HG03159 (cell line): ENCODE results near the gene DNAJB5.
"Not testable (repeated sequence)": the region's sequence is repeated elsewhere in the genome, so short reads cannot be mapped to it uniquely, and the experiment has no call there.

Experiments used
- ATAC-seq: cut with Tn5 transposase; IDR thresholded peaks from one replicate; pipeline ENCODE4 v1.9.1; 2021; ENCODE audit warnings: mild to moderate bottlenecking, moderate library complexity; ENCODE audit not compliant: unreplicated experiment

The DNAJB5 gene

GRCh38 chr9:34998266-34998665 lies 8.7 kb downstream of the DNAJB5 start:
- no peak for ATAC-seq

DNA sequence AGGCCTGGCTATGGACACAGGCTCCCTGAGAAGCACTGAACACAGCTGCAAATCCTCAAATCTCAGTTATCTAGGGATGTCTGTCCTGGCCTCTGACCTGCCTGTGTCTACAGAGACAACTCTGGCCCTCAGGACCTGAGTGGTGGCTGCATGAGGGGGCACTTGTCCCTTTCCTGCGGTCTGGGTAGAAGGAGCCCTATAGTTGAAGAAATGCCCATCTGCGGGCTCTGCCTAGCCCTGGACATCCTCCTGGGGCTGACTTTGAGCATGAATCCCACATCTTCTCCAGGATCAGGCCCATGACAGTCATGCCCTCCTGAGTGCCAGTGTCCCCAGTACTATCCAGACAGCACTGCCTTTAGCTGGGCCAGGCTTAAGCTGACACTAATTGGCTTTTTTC lies 10.0 kb downstream of the DNAJB5 start:
- no peak for ATAC-seq

DNA sequence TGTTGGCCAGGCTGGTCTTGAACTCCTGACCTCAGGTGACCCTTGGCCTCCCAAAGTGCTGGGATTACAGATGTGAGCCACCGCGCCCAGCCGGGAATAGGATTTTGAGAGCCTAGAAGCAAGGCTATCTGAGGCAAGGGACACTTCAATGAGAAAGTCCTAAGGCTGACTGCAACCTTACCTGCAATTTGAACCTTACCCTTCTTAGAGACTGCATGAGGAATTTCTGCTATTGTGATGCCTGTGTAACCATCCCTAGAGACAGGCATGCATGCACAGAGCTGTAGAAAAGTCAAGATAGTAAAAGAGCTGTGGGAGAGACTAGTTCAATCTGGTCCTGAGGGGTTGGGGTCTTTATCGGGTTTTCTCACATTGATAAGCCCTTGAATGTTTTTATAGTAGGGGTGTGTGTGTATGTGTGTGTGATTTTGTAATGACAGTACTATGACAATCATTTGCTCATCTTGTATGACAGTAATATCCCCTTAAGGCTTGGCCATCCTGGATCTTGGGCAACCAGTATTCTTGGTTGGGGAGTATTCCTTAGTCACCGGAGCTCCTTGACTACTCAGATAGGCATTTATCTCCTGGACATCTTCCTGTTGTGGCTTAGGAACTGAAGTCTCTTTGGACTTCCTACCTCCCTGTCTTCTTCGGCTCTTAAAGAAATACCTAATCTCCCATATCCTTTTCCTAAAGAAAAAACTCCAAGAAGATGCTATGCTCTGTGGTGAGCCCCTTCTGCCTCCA lies 11.2 kb downstream of the DNAJB5 start:
- no peak for ATAC-seq

DNA sequence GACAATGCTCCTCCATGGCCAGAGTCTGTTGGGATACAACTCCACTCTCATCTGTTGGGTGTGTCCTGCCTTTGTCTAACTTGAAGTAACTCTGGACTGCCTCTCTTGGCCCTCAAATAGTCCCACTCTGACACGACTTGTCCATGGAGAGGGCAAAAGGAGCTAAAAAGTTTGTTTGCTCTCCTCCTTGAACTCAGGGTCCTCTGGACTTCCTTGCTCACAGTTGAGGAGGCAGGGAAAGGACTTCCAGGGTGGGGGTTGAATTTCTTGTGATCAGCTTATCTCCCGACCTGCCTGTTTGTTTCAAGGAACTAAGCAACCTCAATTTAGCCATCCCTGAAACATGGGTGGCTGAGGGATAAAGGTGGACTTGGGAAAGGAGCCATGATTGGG lies 11.7 kb downstream of the DNAJB5 start:
- no peak for ATAC-seq

GRCh38 chr9:35001803-35002502 lies 12.4 kb downstream of the DNAJB5 start:
- no peak for ATAC-seq

GRCh38 chr9:35002623-35003022 lies 13.1 kb downstream of the DNAJB5 start:
- ATAC-seq, result no peak

GRCh38 chr9:35004299-35004698 lies 14.8 kb downstream of the DNAJB5 start:
- not testable (repeated sequence) for ATAC-seq

DNA sequence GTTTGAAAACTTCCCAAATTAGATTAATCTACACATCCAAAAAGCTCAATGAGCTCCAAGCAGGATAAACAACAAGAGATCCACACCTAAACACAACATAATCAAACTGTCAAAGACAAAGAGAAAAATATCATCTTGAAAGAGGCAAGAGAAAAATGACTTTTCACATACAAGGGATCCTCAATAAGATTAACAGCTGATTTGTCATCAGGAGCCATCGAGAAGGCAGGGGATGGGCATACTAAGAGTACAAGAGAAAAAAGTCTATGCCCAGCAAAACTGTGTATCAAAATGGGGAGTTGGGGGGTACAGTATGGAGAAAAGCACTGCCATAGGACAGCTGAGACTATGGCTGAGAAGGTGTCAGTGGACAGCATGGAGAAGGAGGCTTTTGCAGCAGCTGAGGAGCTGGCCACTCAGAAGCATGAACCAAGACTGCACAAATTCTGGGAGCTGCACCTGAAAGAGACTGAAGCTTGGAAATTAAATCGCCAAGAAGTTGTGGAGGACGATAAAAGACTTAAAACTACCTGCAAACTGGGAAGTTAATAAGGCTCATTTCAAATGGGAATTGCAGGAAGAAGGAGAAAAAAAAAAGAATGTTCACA lies 20.9 kb downstream of the DNAJB5 start:
- ATAC-seq, result no peak

DNA sequence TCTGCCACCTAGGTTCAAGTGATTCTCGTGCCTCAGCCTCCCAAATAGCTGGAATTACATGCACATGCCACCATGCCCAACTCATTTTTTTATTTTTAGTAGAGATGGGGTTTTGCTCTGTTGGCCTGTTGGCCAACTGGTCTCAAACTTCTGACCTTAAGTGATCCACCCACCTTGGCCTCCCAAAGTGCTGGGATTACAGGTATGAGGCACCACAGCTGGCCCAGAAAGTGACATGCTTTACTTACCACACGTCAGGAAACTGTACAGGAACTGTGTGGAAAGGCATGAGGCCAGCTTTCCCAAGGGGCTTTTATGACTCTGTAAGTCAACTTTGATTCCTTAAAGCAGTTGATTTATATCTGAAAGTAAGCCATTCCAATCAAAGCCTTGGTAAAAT lies 25.0 kb downstream of the DNAJB5 start:
- ATAC-seq, result no peak

- ATAC-seq, result not testable (repeated sequence)
These were observed 33.9 kb downstream of the DNAJB5 start for GRCh38 chr9:35023443-35023842.

DNA sequence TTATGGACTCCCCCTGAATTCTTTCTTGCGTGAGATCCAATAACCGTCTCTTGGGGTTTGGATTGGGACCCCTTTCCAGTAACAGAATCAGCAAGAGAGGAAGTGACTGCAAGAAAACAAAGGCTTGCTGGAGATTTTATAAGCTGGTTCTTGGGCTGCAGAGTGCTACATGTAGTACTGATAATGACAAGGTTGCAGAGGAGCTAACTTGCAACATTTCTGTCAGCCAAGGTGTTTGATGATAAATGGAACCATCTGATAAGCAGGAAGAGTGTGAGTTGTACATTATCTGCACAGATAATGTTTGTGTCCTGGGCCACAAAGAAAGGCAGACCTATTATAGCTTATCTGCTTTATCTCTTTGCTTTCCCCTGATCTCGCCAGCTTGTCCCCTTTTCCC lies 37.1 kb downstream of the DNAJB5 start:
- ATAC-seq, result no peak

DNA sequence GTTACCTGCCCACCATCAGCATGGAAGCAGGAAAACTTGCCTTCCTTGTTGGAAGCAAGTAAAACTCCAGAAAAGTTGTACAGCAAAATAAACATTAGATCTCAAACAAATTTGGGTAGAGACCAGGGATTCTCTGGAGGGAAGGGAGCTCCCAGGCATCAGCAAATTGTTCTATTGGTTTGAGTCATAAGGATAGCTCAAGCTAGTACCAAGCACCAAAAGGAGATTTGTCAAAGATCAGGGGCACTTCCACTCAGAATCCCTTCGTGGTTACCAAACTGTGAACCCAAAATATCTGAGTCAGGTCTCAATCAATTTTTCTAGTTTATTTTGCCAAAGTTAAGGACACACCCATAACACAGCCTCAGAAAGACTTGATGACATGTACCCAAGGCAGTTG lies 37.8 kb downstream of the DNAJB5 start:
- no peak for ATAC-seq

- ATAC-seq, result no peak
These were observed 38.3 kb downstream of the DNAJB5 start for GRCh38 chr9:35027860-35028259.

DNA sequence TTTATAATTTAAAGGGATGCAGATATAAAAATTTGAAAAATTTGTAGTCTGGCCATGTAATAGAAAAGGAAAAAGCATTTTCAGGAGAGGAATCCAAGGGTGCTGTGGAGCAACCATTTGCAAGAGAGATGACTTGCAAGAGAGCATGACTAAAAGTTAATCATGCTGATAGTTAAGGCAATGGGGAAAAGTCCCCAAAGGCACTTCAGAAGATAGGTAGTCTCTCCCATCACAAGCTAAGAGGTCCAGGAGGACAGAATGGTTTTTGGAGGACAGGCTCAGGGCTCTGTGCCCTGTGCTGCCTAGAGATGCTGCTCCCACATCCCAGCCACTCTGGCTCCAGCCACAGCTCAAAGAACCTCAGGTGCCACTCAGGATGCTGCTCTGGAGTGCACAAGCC lies 38.8 kb downstream of the DNAJB5 start:
- ATAC-seq, result no peak

DNA sequence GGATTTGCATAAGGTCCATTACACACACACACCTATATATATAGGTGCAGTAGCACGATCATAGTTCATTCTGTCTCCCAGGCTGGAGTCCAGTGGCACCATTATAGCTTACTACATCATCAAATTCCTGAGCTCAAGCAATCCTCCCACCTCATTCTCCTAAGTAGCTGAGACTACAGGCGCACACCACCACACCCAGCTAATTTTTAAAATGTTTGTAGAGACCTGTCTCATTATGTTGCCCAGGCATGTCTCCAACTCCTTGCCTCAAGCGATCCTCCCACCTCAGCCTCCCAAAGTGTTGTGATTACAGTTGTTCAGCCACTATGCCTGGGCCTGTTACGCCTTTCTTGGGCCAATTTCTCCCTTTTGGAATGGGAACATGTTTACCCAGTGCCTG lies 39.7 kb downstream of the DNAJB5 start:
- ATAC-seq, result no peak

GRCh38 chr9:35029852-35030251 lies 40.3 kb downstream of the DNAJB5 start:
- ATAC-seq, result no peak

DNA sequence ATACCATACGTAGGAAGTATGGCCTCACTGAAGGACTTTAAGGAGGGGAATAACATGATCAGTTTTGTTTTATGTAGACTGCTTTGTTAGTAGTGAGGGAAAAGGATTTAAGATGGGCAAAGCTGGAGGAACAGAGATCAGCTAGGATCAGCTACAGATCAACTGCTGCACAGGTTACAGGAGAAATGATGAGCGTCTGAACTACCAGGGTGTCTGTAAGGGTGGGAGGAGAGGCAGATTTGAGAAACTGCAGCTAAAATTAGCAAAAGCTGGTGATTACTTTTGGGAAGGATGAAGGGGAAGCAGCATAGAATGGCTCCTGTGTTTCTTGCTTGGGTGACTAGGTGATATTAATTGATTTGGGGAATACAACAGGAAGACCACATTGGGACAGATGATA lies 43.6 kb downstream of the DNAJB5 start:
- no peak for ATAC-seq

GRCh38 chr9:35035851-35036701 lies 46.5 kb downstream of the DNAJB5 start:
- ATAC-seq, result no peak

DNA sequence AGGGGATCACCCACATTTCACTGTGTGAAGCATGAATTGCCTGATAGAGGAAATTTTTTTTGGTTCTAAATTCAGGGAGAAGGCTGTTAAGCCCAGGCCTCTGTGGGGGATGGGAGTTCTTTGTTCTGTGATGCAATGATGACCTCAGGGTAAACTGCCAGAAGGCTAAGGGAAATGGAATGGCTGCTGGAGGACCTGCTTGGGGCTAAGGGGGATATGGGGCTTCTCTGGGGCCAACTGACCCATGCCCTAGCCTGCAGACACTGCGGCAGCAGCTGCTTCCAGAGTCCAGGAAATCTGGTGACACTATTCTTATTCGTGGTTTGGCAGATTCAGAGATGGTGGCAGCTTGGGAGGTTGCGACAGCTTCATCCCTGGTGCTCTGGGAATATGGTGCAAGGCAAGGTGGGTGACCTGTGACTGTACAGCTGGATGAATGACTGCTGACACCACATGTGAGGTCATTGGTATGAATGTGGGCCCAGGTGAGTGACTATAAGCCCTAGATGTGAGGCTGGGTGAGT lies 52.6 kb downstream of the DNAJB5 start:
- ATAC-seq, result no peak

- no peak for ATAC-seq
These were observed 53.5 kb downstream of the DNAJB5 start for GRCh38 chr9:35042891-35043545.
